Left hindlimb (tissue), 1 donor: ENCODE results near the gene LRGUK.
"Not testable (repeated sequence)": the region's sequence is repeated elsewhere in the genome, so short reads cannot be mapped to it uniquely, and the experiment has no call there.

Experiments used
- DNase-seq: peaks from one replicate; pipeline ENCODE4 v3.0.0-alpha.2; 2018

LRGUK gene

DNA sequence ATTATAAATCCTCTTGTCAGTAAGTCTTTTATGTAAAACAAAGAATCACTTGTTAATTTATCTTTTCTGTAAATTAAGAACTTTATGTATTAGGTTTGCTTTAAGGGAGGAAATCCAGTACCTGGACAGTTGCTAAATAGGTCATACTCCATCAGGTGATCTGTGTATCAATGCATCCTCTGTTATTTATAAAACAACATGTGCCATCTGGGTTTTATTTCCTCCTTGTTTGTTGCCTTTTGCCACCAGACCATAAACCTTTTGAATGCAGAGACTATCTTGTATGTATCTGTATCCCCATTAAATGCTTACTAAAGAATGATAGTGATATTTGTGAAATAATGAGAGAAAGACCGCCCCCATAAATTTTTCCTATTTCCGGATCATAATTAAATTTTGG, 119.6 kb downstream of the LRGUK start:
- DNase-seq: no peak

DNA sequence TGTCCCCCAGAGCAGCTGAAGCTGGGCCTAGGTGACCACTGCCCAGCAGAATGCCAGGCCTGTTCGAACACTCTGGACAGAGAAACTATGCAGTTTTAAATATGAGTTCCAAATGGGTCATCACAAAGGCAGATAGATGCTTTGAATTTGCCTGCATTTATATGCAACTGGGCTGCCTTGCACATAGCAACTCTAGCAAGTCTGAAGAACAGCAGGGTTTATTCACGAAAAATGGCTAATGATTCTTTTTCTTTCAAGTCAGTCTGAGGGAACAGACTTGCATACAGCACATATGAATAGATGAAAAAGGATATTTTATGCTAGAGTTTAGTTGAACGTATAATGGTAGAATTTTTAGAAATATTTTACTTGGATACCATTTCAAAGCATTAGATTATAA, 121.1 kb downstream of the LRGUK start:
- DNase-seq: no peak

DNA sequence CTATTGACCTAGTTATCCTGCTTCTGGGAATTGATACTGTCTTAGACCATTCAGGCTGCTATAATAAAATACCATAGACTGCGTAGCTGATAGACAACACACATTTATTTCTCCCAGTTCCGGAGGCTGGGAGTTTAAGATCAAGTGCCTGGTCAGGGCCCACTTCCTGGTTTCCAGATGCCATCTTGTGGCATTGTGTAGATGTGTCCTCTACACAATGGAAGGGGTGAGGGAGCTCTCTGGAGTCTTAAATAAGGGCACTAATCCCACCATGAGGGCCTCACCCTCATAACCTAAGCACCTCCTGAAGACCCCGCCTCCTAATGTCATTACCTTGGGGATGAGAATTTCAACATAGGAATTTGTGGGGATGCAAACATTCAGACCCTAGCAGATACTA, 127.2 kb downstream of the LRGUK start:
- no peak for DNase-seq

GRCh38 chr7:134255814-134256213, 128.7 kb downstream of the LRGUK start:
- no peak for DNase-seq

- no peak for DNase-seq
Observed at GRCh38 chr7:134262322-134262721, 135.2 kb downstream of the LRGUK start.

DNA sequence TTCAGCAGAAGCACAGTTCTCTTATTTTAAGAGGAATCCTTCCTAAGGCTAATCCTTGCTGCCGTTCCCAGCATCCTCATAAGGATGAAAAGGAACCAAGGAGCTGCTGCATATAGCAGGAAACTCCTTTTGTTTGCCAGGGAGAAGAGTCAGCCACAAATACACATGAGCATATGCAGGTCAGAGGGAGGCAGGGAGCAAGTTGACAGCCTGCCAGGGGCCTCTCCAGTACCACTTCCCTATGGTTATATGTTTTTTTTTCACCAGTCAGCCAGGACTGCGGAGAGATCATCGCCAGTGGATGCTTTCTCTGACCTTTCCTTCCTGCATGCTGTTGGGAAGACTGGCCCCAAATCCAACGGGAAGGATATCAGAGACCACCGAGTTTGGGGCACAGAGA, 149.8 kb downstream of the LRGUK start:
- no peak for DNase-seq

GRCh38 chr7:134278502-134279153, 151.5 kb downstream of the LRGUK start:
- no peak for DNase-seq

GRCh38 chr7:134279336-134279735, 152.2 kb downstream of the LRGUK start:
- no peak for DNase-seq

DNA sequence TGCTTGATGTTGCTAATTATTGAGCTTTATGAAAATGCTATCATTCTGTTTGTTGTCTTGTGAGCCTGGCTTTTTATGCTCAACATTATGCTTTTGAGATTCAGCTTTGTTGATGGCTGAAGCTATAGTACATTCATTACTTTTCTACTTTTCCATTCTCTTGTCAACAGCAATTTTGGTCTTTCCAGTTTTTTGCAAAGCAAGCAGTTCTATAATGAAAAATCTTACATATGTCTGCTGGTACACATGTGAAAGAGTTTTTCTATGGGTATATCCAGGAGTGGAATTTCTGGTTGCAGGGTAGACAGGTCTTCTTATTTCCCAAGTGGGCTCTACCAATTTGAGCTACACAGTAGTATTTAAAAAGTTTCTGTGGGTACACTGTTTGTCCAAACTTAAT, 152.8 kb downstream of the LRGUK start:
- DNase-seq: no peak

GRCh38 chr7:134280508-134280907, 153.4 kb downstream of the LRGUK start:
- no peak for DNase-seq

DNA sequence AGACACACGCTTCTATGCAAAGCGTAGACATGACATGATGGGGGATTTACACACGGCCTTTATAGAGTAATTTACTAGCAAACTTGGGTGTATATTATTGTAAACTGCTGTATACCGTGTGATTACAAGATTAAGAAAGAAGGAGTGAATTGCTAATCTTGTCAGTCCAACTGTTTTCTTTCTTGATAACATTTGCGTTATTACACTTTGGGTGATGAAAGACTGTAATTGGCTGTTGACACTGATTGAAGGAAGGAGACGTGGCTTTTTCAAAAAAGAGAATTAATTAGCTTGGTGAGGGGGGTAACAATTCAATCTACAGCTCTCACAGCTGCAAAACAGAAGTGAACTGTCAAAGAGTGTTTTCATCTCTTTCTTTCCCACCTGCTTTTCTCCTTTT, 156.9 kb downstream of the LRGUK start:
- DNase-seq: no peak

DNA sequence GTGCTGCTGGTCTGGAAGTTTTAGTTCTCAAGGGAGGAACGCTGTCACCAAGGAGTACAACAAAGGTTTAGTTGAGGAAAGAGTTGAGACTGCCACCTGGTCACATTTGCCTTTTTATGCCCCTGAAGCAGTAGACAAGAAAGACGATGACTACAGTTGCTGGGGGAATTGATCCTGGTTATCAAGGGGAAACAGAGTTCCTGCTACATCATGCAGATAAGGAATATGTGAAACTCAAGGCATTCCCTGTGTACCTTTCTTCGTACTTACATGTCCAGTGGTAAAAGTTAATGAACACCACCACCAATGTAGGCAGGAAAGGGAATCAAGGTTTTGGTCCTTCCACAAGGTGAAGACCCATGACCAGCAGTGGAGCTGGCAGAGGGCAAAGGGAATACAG, 157.8 kb downstream of the LRGUK start:
- no peak for DNase-seq

GRCh38 chr7:134287916-134288659, 160.9 kb downstream of the LRGUK start:
- no peak for DNase-seq

DNA sequence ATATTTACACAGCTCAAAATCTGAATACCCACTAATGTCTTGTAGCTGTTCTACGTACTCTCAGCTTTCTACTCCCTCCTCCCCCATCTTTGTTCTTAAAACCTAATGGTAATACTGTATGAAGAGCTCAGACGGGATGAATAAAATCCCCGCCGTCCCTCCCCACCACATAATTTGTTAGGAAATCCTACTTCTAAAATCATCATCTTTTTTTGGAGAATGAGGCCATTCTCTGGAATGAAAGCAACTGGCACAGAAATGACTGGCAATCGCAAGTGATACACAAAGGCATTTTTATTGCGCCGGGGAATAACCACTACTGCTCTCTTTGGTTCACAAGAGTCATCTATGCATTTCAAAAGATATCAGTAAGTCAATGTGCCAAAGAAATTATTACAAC, 162.3 kb downstream of the LRGUK start:
- no peak for DNase-seq

GRCh38 chr7:134289841-134290240, 162.7 kb downstream of the LRGUK start:
- no peak for DNase-seq

DNA sequence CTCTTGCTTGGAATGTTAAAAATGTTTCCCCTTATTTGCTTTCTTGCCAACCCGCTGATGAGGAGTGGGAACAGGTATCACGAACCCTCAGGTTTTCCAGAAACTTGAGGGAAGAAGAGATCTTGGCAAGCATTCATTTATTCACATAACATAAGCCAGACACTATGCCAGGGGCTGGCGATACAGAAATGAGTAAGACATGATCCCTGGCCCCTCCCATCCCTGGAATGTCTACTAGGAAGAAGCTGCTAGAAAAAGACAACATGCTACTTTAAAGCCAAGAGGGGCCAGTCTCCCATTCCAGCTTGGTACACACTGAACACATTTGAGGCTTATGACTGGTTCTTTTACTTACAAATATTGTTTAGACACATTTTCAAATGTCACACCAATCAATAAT, 163.1 kb downstream of the LRGUK start:
- no peak for DNase-seq

DNA sequence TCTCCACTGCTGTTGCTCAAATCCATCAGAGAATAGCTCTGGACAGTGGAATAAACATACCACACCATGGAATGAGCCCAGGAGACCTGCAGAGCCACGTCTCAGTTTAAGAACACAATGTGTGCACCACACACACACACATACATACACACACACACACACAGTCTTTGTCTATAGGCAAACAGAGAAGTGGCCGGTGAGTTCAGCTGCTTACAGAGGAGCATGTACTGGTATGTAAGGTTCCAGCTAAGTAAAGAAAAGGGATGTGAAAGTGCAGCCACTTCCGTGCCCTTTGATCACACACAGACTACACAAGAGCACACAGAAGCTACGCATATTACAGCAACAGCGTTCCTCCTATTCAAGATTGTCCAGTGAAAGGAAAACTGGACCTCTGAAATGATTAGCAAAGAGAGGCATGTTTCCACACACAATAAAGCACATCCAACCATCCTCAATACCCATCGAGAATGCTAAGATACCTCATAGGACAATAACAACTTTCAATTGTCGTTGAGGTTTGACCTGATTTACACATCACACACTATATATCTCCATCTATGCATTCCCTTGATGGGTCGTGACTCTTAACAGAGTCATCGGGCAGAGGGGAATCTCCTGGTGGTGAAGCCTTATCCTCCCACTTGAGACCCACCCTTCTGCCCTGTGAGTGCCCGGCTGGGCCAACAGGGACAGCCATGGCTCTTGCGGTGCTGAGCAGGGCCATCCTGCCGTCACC, 166.0 kb downstream of the LRGUK start:
- no peak for DNase-seq

DNA sequence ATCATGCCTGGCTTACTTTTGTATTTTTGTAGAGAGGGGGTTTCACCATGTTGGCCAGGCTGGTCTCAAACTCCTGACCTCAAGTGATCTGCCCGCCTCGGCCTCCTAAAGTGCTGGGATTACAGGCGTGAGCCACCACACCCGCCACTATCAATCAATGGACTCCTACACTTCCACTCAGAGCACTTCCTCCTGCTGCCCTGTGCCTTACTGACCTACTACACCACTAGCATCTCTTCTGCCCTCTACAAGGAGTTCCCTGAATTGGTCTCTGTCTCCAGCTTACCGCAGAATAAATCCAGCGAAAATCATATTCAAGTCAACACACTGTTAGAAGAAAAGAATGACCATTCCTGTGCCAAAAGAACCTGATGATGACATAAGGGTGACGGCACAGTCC, 168.8 kb downstream of the LRGUK start:
- DNase-seq: not testable (repeated sequence)

GRCh38 chr7:134297489-134297888, 170.3 kb downstream of the LRGUK start:
- no peak for DNase-seq

DNA sequence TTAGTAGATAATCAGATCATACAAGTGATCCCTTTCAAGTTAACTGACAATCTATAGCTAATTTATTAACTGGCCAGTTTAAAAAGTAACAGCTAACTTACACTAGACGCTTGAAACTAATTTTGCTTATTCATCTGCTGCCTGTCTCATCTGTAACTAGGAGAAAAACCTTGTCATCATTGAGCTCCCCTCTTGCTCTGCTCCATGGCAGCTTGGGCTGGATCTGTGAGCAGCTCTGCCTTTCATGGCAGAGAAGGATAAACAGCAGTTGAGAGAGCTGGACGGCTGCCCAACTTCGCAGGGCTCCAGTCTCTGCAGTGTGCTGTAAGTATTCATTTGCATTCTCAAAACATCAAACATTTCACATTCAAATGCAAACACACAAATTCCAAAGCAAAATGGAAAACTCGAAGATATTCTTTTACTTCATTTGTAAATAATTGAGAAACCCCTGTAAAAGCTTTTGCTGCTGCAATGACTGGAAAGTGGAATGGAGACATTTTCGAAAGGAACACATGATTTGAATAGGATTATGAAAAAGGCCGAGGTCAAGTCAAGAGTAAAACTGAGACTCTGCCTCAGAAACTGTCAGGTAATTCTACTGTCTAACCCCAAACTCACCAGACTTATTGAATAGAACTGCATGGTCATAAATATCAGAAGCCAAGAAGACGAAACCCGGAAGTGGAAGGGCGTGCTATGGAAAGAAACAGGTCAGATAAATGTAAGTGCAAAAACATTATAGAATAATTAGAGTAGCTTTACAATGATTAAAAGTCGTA, 172.0 kb downstream of the LRGUK start:
- no peak for DNase-seq

GRCh38 chr7:134300988-134301387, 173.8 kb downstream of the LRGUK start:
- DNase-seq: no peak

GRCh38 chr7:134301592-134301991, 174.5 kb downstream of the LRGUK start:
- no peak for DNase-seq

- DNase-seq: no peak
Observed at GRCh38 chr7:134302120-134302519, 175.0 kb downstream of the LRGUK start.
